Stimulated activated CD8-positive, alpha-beta memory T cell treated with anti-CD3 and anti-CD28 coated beads, Interleukin-15, amount 100 ng/mL, for 48 hours (primary cell): Measurements from ENCODE around the gene BRIP1.

Source experiments
- DNase-seq, 2 donors: peaks; one replicate each; pipeline ENCODE4 v3.0.0-alpha.2; 2020; ENCODE audit warnings: low read depth in 2 of 2

BRIP1 gene

DNA sequence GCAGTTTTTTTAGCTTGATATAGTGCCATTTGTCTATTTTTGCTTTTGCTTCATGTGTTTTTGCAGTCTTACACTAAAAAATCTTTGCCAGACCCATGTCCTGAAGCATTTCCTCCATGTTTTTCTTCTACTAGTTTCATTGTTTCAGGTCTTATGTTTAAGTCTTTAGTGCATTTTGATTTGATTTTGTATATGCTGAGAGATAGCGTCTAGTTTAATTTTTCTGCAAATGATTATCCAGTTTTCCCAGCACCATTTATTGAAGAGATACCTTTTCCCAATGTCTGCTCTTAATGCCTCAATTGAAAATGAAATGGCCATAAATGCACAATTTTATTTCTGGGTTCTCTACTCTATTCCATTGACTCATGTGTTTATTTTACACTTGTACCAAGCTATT is 231.5 kb downstream of the BRIP1 start:
- no peak for DNase-seq
